ENCODE data around the gene VSTM2L. TPM values are rescaled to one million over a fixed set of nuclear protein-coding genes. Genes with fewer than 3 reads are reported as not detected.

VSTM2L gene
- total RNA-seq, 4 donors from 2014 or later, result 7.5 to 11.7 (median 10.1) TPM

DNA sequence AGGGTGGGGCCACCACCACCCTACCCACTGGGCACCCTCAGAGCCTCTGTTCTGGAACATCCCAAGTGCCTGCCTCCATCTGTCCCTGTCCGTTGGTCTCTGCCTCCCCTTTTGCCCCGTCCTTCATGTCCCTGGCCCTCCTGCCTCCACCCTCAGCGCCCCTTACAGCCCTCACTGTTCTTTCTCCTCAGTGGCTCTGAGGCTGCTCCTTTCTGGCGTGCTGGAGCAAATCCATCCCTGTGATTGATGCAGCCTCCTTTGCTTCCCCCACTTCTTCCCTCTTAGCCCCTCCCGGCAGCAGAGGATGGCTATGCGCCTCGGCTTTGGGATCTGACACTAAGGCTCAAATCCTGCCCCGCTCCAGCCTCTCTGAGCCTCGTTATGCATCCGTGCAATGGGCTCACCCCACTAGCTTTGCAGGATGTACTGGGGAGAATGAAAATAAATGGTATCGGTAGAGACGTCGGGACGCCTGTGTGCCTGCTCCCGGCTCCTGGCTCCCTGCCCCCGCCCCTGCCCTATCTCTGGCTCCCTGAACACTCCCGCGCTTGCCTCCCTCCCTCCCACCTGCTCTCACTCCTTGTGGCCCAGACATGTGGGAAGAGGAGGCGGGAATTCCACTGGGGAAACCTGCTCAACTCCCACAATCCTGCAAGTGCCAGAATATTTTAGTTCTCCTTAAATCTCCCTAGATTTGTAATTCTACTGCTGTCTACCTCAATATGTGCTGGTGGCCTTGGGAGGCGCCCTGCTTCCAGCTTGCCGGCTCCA lies 13.1 kb downstream of the VSTM2L start:
- peaks cover 15 to 48% (median 45%) of the 10 kb centered on the region in 4 donors for H3K4me1 ChIP-seq
- no peaks in the 10 kb centered on the region for H3K36me3 ChIP-seq
- 20% methylated on average over 20 of the region's 21 CpGs for WGBS
- H3K9me3 ChIP-seq, result no peaks in the 10 kb centered on the region
- no peak for DNase-seq (ENCODE audit: extremely low spot score)
- peak in 1 of 3 experiments; percentile 8 for TF ChIP-seq CTCF (IDR thresholded peaks at IDR 0.05)
- TF ChIP-seq POLR2A (IDR thresholded peaks at IDR 0.05; ENCODE audit: low read depth), result no peak
- H3K27ac ChIP-seq (replicated peaks in 1 of 4), result peak overlapping the region in 3 of 4 donors; percentile 20 to 69 (median 67)
- peaks cover 0 to 42% (median 0%) of the 10 kb centered on the region in 4 donors for H3K27me3 ChIP-seq
- intact Hi-C loops (cut with DNase I), result no loop called here
- H3K4me3 ChIP-seq, result peak overlapping the region in 1 of 4 donors; percentile 40

DNA sequence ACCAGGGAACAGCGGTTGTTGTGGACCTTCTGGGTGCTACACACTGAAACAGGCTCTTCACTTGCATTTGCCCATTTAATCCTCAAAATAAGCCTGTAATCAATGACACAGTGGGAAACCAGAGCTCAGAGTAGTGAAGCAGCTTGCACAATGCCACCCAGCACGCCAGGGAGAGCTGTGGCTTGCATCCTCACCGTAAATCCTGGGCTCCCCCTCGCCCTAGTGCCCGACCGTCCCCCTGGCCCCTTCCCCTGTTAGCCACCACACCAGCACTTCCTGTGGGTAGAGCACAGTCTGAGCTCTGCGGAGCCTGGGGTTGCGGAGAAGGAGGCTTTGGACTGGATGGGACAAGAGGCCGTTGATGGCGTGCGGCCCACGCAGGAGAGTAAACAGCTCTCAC lies 14.5 kb downstream of the VSTM2L start:
- Histone ChIP-seq H3K4me3 (no peak overlapping the region), H3K9me3 (no peaks in the 10 kb centered on the region), H3K4me1 (peaks cover 15 to 34% (median 32%) of the 10 kb centered on the region in 4 donors), H3K27ac (replicated peaks in 1 of 4) (no peak overlapping the region), H3K36me3 (no peaks in the 10 kb centered on the region), H3K27me3 (peaks cover 0 to 39% (median 0%) of the 10 kb centered on the region in 4 donors)
- TF ChIP-seq POLR2AphosphoS5 (IDR thresholded peaks at IDR 0.05) (no peak), EP300 (IDR thresholded peaks at IDR 0.05) (no peak), CTCF (IDR thresholded peaks at IDR 0.05) (no peak), POLR2A (IDR thresholded peaks at IDR 0.05; ENCODE audit: low read depth) (no peak)
- intact Hi-C loops (cut with DNase I), result no loop called here
- 84% methylated on average over 7 of the region's 12 CpGs for WGBS
- no peak for DNase-seq (ENCODE audit: extremely low spot score)

- no peak for TF ChIP-seq POLR2AphosphoS5 (IDR thresholded peaks at IDR 0.05)
- TF ChIP-seq EP300 (IDR thresholded peaks at IDR 0.05), result no peak
- TF ChIP-seq POLR2A (IDR thresholded peaks at IDR 0.05; ENCODE audit: low read depth), result no peak
- no peak for TF ChIP-seq CTCF (IDR thresholded peaks at IDR 0.05)
- H3K27me3 ChIP-seq, result peaks cover 0 to 37% (median 0%) of the 10 kb centered on the region in 4 donors
- H3K27ac ChIP-seq (replicated peaks in 1 of 4), result no peak overlapping the region
- no peak for DNase-seq (ENCODE audit: extremely low spot score)
- no peaks in the 10 kb centered on the region for H3K9me3 ChIP-seq
- no peak overlapping the region for H3K4me3 ChIP-seq
- intact Hi-C loops (cut with DNase I), result no loop called here
- WGBS, result 83% methylated on average over 6 of the region's 6 CpGs
- H3K4me1 ChIP-seq, result peaks cover 15 to 32% (median 29%) of the 10 kb centered on the region in 4 donors
- no peaks in the 10 kb centered on the region for H3K36me3 ChIP-seq
Observed at GRCh38 chr20:37918035-37918434, 15.1 kb downstream of the VSTM2L start.

- Histone ChIP-seq H3K4me1 (peaks cover 14 to 19% (median 19%) of the 10 kb centered on the region in 4 donors), H3K36me3 (no peaks in the 10 kb centered on the region), H3K27ac (replicated peaks in 1 of 4) (no peak overlapping the region), H3K4me3 (no peak overlapping the region), H3K9me3 (no peaks in the 10 kb centered on the region), H3K27me3 (peaks cover 0 to 23% (median 0%) of the 10 kb centered on the region in 4 donors)
- 54% methylated on average over 4 of the region's 5 CpGs for WGBS
- intact Hi-C loops (cut with DNase I), result no loop called here
- no peak for TF ChIP-seq POLR2AphosphoS5 (IDR thresholded peaks at IDR 0.05)
- no peak for TF ChIP-seq CTCF (IDR thresholded peaks at IDR 0.05)
- no peak for TF ChIP-seq EP300 (IDR thresholded peaks at IDR 0.05)
- TF ChIP-seq POLR2A (IDR thresholded peaks at IDR 0.05; ENCODE audit: low read depth), result no peak
- no peak for DNase-seq (ENCODE audit: extremely low spot score)
Observed at GRCh38 chr20:37919389-37920040, 16.6 kb downstream of the VSTM2L start.
